ENCODE results near the gene FBXW8. TPM values are rescaled to one million over a fixed set of nuclear protein-coding genes. Genes with fewer than 3 reads are reported as not detected.

The FBXW8 gene
- total RNA-seq, 2 experiments from 2014 or later: 6.6 to 7.3 TPM

GRCh38 chr12:116896411-116896924 is 14.3 kb upstream of the FBXW8 start:
- no peaks in the 10 kb centered on the region for H3K4me1 ChIP-seq (ENCODE audit: insufficient read depth, low read length)
- H3K27me3 ChIP-seq (ENCODE audit: control insufficient read depth in 1 of 2, insufficient read depth in 2 of 2, low read length in 2 of 2): peaks cover 3 to 5% of the 10 kb centered on the region in 2 experiments
- ChIA-PET POLR2A (no interaction called here), CTCF (no interaction called here)
- Mint-ChIP-seq H3K27ac (no peak overlapping the region), H3K4me3 (no peak overlapping the region), H3K36me3 (ENCODE audit: low read depth) (no peaks in the 10 kb centered on the region), H3K4me1 (ENCODE audit: low read depth) (no peaks in the 10 kb centered on the region), H3K9me3 (no peaks in the 10 kb centered on the region), H3K27me3 (peaks cover 17% of the 10 kb centered on the region)
- no peak overlapping the region for H3K27ac ChIP-seq (ENCODE audit: low read depth in 1 of 2, low read length in 2 of 2)
- DNase-seq (no peak), ATAC-seq (ENCODE audit: poor library complexity) (no peak)
- H3K36me3 ChIP-seq (ENCODE audit: insufficient read depth, low read length): no peaks in the 10 kb centered on the region
- TF ChIP-seq CTCF (IDR thresholded peaks at IDR 0.05): no peak
- no peak overlapping the region for H3K4me3 ChIP-seq (ENCODE audit: low read length)
- H3K9me3 ChIP-seq (ENCODE audit: control insufficient read depth in 1 of 2, insufficient read depth in 1 of 2, low read length in 2 of 2): no peaks in the 10 kb centered on the region
- intact Hi-C loops (cut with DNase I, micrococcal nuclease): no loop called here

- H3K4me1 Mint-ChIP-seq (ENCODE audit: low read depth): no peaks in the 10 kb centered on the region
- ChIA-PET POLR2A (no interaction called here), CTCF (no interaction called here)
- Histone ChIP-seq H3K4me3 (ENCODE audit: low read length) (no peak overlapping the region), H3K9me3 (ENCODE audit: control insufficient read depth in 1 of 2, insufficient read depth in 1 of 2, low read length in 2 of 2) (no peaks in the 10 kb centered on the region), H3K27ac (ENCODE audit: low read depth in 1 of 2, low read length in 2 of 2) (no peak overlapping the region), H3K27me3 (ENCODE audit: control insufficient read depth in 1 of 2, insufficient read depth in 2 of 2, low read length in 2 of 2) (peaks cover 5 to 7% of the 10 kb centered on the region in 2 experiments), H3K4me1 (ENCODE audit: insufficient read depth, low read length) (no peaks in the 10 kb centered on the region), H3K36me3 (ENCODE audit: insufficient read depth, low read length) (no peaks in the 10 kb centered on the region)
- H3K36me3 Mint-ChIP-seq (ENCODE audit: low read depth): no peaks in the 10 kb centered on the region
- ATAC-seq (ENCODE audit: poor library complexity) (no peak), DNase-seq (no peak)
- no peak for TF ChIP-seq CTCF (IDR thresholded peaks at IDR 0.05)
- intact Hi-C loops (cut with DNase I, micrococcal nuclease): no loop called here
- H3K9me3 Mint-ChIP-seq: no peaks in the 10 kb centered on the region
- H3K27ac Mint-ChIP-seq: no peak overlapping the region
- H3K4me3 Mint-ChIP-seq: no peak overlapping the region
- H3K27me3 Mint-ChIP-seq: peaks cover 27% of the 10 kb centered on the region
These were observed 13.3 kb upstream of the FBXW8 start for GRCh38 chr12:116897476-116897875.

GRCh38 chr12:116898669-116899068 is 12.1 kb upstream of the FBXW8 start:
- no peaks in the 10 kb centered on the region for H3K9me3 ChIP-seq (ENCODE audit: control insufficient read depth in 1 of 2, insufficient read depth in 1 of 2, low read length in 2 of 2)
- no peaks in the 10 kb centered on the region for H3K36me3 ChIP-seq (ENCODE audit: insufficient read depth, low read length)
- CTCF ChIA-PET: interaction anchor here (0.6 kb wide), 1 partner anchor 486 kb away, joined by 3 read pairs; no protein-coding TSS in a partner anchor
- H3K4me1 Mint-ChIP-seq (ENCODE audit: low read depth): no peaks in the 10 kb centered on the region
- TF ChIP-seq CTCF (IDR thresholded peaks at IDR 0.05): no peak
- H3K27ac ChIP-seq (ENCODE audit: low read depth in 1 of 2, low read length in 2 of 2): no peak overlapping the region
- no peaks in the 10 kb centered on the region for H3K4me1 ChIP-seq (ENCODE audit: insufficient read depth, low read length)
- H3K27me3 Mint-ChIP-seq: peaks cover 27% of the 10 kb centered on the region
- intact Hi-C loops (cut with DNase I, micrococcal nuclease): no loop called here
- no peak overlapping the region for H3K4me3 ChIP-seq (ENCODE audit: low read length)
- no peaks in the 10 kb centered on the region for H3K9me3 Mint-ChIP-seq
- ATAC-seq (ENCODE audit: poor library complexity) (no peak), DNase-seq (no peak)
- H3K4me3 Mint-ChIP-seq: no peak overlapping the region
- peaks cover 5 to 7% of the 10 kb centered on the region in 2 experiments for H3K27me3 ChIP-seq (ENCODE audit: control insufficient read depth in 1 of 2, insufficient read depth in 2 of 2, low read length in 2 of 2)
- no peaks in the 10 kb centered on the region for H3K36me3 Mint-ChIP-seq (ENCODE audit: low read depth)
- no peak overlapping the region for H3K27ac Mint-ChIP-seq
- POLR2A ChIA-PET: no interaction called here

All from CD4-positive, alpha-beta T cell (primary cell).